GM04503 (cell line): Measurements from ENCODE around the gene OGN.

ENCODE experiments used
- DNase-seq: peaks from one replicate; pipeline ENCODE4 v3.0.0-alpha.2; 2012; ENCODE audit warnings: low read depth

OGN gene

DNA sequence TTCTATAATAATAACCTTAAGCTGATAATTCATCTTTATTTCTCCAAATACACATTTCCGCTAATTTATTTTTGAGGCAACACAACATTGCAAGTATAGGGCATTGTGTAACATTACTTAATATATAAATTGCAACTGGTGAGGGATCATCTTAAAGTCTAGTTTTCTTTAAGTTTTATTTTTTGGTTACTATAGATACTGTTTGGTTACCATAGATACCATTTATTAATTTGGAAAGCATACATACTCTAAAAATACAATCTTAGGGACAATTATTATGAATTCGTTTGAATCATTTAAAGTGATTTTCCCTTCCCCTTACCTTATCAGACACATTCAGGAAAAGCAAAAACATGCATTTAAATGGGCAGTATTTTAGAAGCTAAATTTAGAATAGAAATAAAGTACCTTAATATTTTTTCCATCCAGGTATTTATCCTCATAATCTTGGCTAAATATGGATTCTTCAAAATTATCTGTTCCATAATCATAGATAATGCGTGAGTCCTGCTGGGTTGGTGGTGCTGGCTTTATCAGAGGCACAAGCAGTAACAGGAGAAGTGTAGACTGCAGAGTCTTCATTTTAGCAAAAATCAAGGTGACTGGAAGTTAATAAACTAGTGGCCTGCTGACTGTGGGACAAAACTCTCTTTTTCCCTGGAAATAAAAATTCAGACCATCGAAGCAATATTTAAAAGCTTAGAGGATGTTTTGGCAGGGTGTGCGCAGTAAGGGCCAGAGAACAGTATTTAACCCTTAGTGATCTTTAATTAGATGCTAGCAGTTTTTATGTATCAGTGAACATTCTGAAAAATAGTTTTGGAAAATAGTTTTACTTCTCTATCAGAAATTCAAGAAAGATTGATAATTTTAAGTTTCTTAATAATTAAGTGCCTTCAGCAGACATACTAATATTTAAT, 1.3 kb downstream of the OGN start:
- no peak for DNase-seq

DNA sequence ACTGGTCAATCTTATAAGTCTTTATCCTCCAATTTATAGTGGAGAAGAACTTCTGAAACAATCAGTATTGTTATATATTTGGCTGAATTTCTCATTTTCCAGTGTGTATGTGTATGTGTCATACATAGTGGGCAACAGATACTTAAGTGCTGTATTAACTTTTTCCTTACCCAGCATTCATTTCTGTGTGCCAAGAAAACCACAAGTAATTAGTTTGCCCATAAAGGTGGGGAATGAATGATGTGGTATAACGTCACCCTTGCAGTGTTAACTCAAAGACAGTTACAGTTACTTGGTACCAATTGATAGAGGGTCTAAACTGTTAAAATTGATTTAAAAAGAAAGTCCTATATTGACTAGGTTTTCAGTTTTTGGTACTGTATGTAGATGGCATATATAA, 2.0 kb downstream of the OGN start:
- no peak for DNase-seq

DNA sequence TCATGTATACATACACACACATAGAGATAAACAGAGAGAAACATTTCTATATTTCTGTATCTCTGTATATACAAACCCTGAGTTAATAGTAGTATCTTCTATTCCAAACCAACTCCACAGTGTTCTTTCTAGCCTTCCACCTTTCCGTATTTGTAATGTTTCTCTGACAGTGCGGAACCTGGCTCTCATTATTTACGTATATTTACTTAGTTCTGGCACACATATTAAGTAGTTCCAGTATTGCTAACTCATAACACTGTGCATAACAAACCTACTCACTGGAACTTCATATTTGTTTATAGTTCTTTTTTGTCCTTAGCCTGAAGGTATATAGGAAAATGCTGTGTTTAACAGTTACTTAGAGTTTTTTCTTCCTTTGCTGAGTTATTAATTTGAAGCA, 6.5 kb downstream of the OGN start:
- no peak for DNase-seq

DNA sequence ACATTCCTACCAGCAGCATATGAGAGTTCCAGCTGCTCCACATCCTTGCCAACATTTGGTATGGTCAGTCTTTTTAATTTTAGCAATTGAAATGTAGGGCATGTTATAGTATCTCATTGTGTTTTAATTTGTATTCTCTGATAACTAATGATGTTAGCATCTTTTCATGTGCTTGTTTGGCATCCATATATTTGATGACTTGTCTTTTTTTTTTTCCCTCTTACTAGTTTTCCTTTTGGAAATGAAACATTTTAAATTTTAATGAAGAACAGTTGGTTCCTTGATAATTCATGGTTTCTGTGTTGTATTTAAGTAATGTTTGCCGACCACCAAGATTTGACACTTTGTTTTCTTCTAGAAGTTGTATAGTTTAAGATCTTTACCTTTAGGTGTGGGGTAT, 8.8 kb downstream of the OGN start:
- DNase-seq: no peak

DNA sequence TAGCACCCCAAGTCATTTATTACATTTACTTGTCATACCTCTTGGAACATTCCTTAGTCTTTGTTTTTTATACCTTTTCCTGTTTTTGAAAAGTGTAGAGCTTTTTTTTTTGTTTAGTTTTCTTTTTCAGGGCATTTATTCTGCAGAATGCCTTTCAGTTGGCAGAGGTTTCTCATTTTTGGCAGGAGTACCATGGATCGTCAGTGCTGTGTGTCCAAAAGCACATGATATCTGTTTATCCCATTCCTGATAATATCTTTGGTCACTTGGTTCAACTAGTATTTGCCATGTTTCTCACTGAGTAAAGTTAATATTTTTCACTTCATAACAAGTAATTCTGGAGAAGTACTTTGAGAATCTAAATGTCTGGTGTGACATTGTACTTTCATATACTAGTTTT, 10.7 kb downstream of the OGN start:
- DNase-seq: no peak

DNA sequence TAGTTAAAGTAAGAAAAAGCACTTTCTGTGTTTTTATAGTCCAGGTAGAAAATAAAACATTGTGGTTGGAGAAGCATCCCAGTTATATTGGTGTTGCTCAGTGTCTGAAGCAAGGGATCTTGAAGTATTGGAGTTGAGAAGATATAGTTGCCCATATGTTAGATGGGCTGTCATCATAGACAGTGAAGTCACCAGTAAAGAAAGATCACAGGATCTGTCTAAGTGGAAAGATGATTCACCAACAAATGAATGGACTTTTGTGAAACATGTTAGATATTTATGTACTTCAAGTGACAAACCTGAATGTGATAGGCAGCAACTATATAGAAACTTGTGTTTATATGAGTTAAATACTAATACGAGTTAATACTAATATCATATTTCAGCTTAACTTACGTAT, 11.7 kb downstream of the OGN start:
- no peak for DNase-seq

DNA sequence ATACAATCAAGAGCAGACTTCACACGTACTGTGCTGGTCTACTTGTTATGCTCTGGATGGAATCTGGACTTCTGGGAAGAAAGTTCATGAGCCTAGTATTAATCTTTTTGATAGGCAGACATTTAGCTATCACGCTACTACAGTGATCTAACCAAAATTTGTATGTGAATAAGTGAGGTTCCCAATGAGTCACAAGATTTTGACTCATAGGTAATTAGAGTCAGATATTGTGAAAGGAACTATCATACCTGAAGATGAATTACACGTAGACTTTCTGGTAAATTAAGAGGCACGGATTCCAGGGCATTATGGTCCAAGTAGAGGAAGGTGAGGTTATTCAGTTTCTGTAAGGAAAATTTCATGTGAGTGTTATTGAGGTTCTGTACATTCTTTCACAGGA, 18.4 kb downstream of the OGN start:
- no peak for DNase-seq

DNA sequence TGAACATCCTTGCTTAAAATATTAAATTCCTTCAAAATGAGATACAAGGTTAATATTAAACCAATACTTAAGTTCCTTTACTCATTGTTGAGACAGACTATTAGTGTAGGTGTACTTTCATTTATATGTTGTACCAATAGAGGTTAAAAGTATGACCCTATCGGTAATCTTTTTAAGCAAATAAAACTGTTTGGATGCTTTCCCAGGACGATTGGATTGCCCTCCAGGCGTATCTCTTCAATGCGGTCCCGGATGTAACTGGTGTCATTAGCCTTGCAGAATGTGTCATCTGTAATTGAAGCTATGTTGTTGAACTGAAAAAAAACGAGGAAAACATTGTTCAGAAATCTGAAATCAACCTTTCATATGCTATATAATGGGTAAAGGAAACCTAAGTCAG, 18.9 kb downstream of the OGN start:
- DNase-seq: no peak

DNA sequence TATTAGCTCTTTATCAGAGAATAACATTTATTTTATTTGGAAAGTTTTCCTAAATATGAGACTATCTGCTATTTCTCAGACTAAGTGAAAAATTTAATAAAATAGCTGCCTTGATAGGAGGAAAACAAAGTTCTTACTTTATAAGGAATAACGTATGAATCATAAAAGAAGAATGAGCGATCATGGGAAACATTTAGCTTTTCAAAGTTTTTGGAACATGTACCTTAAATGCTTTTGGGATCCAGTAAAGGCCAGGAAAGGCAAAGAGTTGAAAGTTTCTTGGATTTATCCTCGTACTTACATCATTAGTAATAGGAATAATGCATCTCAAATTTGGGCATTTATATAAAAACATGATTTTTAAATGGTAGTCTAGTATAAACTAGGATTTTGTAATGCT, 19.4 kb downstream of the OGN start:
- no peak for DNase-seq

DNA sequence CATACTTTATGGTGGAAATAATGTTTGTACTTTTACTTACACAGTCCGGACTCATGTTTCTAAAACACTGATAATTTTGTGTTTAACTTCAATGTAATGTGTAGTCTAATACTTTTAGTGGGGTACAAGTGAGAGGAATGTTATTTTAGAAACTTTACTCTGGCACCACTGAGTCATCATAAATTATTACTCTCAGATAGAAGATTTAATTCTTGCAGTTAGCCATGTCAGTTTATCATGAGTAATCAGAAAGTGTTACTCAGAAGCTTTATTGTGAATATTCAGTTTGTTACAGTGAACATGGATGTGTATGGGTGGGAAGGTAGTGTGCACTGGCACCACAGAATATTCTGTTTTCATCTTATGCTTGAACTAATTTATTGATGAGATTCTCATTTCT, 20.0 kb downstream of the OGN start:
- DNase-seq: no peak

DNA sequence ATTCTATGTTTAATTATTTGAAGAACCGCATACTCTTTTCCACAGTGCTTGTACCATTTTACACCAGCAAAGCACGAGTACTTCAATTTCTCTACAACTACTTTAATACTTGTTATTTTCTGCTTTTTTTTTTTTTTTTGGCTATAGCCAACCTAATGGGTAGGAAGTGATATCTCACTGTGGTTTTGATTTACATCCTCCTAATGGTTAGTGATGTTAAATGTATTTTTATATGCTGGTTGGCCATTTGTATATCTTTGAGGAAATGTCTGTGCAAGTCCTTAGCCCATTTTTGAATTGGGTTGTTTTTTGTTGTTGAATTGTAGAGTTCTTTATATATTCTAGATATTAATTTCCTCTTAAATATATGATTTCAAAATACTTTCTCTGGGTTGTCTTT, 22.6 kb downstream of the OGN start:
- no peak for DNase-seq

DNA sequence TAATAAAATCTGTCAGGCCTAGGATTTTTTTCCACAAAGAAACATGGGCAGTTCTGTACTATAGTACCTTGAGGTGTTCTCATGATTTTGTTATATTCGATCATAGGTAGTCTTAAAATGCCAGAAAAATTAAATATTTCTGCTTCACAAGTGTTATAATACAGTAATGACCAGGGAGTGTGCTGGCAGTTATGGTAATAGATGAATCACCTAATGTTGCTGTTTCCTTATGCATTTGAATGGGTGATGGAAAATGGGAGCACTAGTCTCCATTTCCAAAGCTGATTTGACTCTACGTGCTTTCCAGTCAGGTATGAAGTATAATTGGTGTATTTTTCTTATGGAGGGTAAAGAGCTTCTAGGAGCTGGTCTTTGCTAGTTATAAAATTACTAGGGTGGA, 23.8 kb downstream of the OGN start:
- no peak for DNase-seq

DNA sequence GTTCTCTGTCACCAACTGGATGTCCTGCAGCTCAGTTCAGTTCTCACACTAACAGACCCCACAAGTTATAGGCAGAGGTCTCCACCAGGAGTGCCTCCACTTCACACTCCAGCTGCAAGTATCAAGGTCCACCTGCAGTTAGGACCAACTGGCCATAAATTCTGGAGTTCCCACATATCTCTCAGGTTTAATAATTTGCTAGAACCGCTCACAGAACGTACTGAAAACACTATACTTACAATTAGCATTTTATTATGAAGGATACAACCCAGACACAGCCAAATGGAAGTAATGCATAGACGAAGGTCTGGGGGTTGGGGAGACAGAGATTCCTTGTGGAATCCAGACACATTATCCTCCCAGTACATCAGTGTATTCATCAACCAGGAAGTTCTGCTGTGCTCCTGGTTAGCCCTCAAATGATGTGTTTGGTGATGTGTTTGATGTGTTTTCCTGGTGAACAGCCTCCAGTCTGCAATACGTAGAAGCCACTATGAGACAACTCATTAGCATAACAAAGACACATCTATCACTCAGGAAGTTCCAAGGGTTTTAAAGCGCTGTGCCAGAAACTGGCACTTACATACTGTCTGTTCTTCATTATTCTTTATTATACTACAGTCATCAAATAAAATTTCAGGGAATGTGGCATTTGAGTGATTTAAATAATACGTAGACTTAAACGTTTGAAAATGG, 25.4 kb downstream of the OGN start:
- no peak for DNase-seq

DNA sequence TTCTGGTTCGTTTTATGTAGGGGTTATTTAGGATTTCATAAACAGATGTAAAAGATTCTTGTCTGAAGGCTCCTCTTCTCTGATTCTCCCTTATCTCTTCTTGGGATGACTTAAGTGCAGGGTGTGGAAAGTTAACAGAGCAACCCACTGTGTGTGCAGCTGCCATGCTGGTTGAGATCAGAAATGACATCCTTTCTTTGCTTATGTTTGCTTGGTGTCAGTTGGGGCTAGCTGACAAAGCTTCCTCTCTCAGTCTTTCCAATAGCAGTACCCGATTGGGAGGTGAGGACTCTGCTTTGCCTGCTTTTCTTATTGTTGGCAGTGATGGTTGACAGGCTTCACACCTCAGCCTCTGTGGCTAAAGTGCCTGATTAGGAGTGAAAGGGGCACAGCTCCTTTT, 26.5 kb downstream of the OGN start:
- DNase-seq: no peak

DNA sequence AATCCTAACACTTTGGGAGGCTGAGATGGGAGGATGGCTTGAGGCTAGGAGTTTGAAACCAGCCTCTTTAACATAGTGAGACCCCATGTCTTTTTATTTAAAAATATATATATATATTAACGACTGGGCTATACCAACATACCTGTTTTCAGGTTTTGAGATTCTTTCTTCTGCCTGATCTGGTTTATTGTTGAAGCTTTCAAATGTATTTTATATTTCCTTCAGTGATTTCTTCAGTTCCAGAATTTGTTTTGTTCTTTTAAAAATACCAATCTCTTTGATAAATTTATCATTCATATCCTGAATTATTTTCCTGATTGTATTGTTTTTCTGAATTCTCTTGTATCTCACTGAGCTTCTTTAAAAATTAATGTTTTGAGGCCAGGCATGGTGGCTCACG, 31.2 kb downstream of the OGN start:
- no peak for DNase-seq

DNA sequence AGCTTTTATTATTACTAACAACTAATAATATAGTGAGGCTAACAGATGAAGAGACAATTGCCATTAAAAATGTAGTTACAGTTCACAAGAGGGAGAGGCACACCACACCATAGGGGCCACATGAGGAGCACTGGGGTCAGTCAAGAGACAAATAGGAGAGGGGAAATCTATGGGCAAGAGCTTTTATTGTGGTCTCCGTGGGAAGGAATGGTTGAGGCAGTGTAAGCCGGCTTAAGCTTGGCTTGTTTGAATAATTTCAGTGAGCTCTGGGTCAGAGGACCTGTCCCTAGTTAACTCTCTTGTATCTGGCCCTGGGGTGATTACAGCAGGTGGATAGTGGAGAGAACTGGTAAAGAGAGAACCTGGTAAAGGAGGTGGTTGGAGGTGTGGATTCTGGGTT, 35.3 kb downstream of the OGN start:
- no peak for DNase-seq

DNA sequence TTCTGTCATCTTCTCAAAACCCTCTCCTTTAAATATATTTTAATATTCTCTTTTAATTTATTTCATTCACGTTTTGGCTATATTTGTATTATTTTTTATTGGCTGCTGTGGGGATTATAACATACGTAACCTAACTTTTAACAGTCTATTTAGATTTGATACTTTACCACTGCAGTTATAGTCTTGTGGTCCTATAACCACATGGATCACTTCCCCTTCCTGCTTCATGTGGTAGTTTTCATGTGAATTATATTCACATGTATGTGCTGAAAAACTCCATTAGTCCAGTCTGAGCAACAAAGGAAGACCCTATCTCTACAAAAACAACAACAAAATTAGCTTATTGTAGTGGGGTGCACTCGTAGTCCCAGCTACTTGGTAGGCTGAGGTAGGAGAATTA, 44.3 kb downstream of the OGN start:
- no peak for DNase-seq

DNA sequence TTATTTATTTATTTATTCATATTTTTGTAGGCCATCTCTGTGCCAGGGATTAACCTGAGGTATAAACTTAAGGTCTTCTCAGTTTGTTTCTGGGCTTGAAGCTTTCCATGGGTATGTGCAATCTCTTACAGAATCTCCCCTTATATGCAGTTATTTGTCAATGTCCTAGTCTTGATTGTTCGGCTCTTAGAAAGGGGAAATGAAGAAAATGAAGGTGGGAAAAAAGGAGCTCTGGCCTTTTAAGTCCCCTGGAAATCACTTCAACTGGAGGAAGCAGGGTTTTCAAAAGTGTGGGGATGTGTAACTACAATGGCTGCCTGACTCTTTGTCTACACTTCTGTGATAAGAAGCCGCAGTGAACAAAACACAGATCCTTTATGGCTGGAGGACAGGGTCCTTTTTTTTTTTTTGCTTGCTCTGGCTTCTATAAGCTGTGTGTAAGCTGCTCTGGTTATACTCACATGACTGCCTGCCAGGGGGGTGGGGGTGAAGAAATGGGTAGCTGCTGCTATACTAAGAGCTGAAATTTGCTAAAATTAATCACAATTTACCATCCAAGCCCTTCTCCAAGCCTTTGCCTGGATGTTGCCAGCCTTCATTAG, 44.9 kb downstream of the OGN start:
- DNase-seq: no peak

DNA sequence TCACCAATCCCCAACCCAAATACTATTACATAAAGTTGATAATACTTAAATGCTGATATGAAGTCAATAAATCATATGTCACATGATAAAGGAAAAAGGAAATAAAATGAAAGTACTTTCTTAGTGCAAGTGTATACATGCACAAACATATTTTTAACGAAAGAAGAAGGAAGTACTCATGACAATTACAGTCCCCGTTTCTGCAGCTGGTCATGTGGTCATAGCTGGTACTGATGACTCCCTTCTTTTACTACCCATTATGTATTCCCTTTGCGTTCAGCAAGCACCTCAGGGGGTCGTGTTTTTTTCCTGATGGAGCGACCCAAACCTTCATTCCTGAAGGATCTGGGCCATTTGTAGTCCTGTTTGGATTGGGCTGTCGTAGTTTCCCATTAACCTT, 51.3 kb downstream of the OGN start:
- DNase-seq: no peak

DNA sequence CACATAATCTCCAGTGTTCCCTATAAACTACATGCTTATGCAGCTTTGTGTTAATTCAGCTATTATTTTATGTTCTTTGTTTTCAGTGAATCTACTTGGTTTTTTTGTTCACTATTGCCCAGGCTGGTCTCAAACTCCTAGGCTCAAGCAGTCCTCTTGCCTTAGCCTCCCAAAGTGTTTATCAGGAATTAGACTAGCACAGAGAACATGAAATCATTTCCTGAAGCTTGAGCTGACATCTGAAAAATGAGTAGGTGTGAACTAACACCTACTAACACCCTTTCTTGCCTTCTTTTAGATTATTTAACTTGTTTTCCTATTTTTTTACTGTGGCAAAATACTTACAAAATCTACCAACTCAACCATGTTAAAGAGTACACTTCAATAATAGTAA, 53.6 kb downstream of the OGN start:
- DNase-seq: no peak

DNA sequence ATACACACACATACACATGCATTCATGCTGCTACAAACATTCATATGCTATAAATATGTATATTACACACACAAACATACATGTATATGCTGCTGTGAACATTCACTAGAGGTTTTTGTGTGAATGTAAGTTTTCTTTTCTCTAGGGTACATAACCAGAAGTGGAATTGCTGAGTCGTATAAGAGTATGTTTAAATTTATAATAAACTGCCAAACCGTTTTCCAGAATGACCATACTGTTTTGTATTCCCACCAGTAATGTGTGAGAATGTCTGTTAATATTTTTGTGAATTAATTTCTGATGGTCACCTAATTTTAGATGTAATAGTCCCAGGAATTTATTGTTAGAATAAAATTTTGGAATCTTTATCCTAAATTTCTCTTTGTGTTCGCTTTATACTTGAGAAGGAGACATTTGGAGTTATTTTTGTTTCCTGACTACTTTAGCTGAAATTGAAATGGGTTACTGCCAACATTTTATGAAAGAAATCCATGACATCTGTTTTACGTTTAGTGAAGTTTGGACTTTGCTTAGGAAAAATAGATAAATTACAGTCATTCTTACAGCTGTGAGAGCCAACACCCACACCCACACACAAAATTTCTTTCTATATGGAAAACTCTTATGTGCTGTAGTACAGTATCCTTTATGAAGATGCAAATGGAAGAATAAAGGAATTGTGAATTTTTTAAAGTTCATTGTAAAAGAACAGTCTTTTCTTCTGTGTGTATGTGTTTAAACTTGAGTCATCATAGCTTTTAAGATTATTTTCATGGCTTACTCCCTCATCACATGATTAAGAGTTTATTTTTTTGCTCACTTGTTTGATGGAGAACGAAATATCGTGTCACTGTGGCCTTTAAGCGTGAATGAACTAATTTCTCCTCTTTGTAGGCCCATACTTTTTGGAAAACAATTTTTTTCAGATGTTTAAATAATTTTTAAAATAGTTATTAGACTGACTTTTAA, 54.3 kb downstream of the OGN start:
- DNase-seq: peak; percentile 51

DNA sequence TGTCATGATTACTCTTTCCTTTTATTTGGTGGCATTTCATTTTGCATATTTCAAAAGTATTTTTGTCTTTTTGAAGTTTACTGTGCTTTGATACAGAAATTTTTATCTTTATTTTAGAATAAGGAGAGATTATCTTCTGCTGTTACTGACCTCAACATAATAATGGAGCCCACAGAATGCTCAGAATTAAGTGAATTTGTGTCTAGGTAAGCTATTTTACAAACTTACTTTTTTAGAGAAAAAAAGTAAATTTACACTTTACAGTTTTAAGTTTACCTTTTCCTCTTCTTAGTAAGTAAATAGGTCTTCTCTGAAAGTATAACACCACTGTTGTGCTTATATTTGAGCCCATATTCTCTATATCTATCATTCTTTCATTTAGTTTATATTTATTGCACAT, 58.8 kb downstream of the OGN start:
- DNase-seq: no peak
